IMR-90 (cell line): ENCODE results near the gene ARHGEF12. TPM values are rescaled to one million over a fixed set of nuclear protein-coding genes. Genes with fewer than 3 reads are reported as not detected.

Experiments used
- ATAC-seq: fragments of 200-7000 bp; cut with Tn5 transposase; 2 replicates; pipeline ENCODE4 v1.9.1; 2020; ENCODE audit warnings: low read depth, mild to moderate bottlenecking, moderate library complexity
- BruUV-seq: library from RNA; stranded (reverse); fragments of 400-500 nt; replicated peaks from 2 replicates; lab custom pipeline; 2021; lab: Mats Ljungman, UMichigan
- CTCF ChIA-PET: fragments of 300-600 bp; formaldehyde crosslinking; extraction: SDS; loops from one replicate; lab custom pipeline; 2021; ENCODE audit warnings: antibody characterized with exemption; lab: Yijun Ruan, JAX
- POLR2A ChIA-PET: fragments of 300-600 bp; sonication (Branson Sonifier 250); formaldehyde crosslinking; loops from one replicate; lab custom pipeline; 2022; ENCODE audit warnings: antibody characterized with exemption; ENCODE audit not compliant: unreplicated experiment; lab: Charles Lee
- DNase-seq: peaks from one replicate; pipeline ENCODE4 v3.0.0; 2013
- H2AFZ ChIP-seq: replicated peaks from 2 replicates; pipeline ENCODE3; 2013; ENCODE audit warnings: low read length, mild to moderate bottlenecking; ENCODE audit not compliant: poor library complexity
- H2AK5ac ChIP-seq: 2 replicates; pipeline ENCODE4 v1.6.1; 2013; ENCODE audit warnings: low read depth, low read length, inconsistent platforms
- H2AK9ac ChIP-seq: replicated peaks from 2 replicates; pipeline ENCODE3; 2013; ENCODE audit warnings: mild to moderate bottlenecking, low read depth, low read length, moderate library complexity; ENCODE audit not compliant: poor library complexity
- H2BK120ac ChIP-seq: 2 replicates; pipeline ENCODE4 v1.6.1; 2013; ENCODE audit warnings: low read depth, low read length, inconsistent platforms
- H2BK15ac ChIP-seq: 3 replicates; pipeline ENCODE4 v1.6.1; 2013; ENCODE audit warnings: low read depth, low read length, inconsistent platforms
- H2BK20ac ChIP-seq: 2 replicates; pipeline ENCODE4 v1.6.1; 2013; ENCODE audit warnings: low read depth, mild to moderate bottlenecking, inconsistent platforms, low read length, moderate library complexity
- H2BK5ac ChIP-seq: 2 replicates; pipeline ENCODE4 v1.6.1; 2013; ENCODE audit warnings: mild to moderate bottlenecking, low read depth, low read length, inconsistent platforms; ENCODE audit not compliant: poor library complexity, severe bottlenecking
- H3K14ac ChIP-seq: replicated peaks from 2 replicates; pipeline ENCODE4 v1.6.1; 2013; ENCODE audit warnings: low read depth, low read length, inconsistent platforms
- H3K18ac ChIP-seq: 2 replicates; pipeline ENCODE4 v1.6.1; 2013; ENCODE audit warnings: low read depth, low read length, control low read depth
- H3K23ac ChIP-seq: 2 replicates; pipeline ENCODE4 v1.6.1; 2013; ENCODE audit warnings: low read depth, low read length, inconsistent platforms
- H3K27ac ChIP-seq: 2 replicates; pipeline ENCODE4 v1.5.1; 2013; ENCODE audit warnings: mild to moderate bottlenecking, control low read depth, low read length; ENCODE audit not compliant: insufficient read depth
- H3K27me3 ChIP-seq: 2 replicates; pipeline ENCODE4 v1.6.1; 2013; ENCODE audit warnings: low read length; ENCODE audit not compliant: control insufficient read depth, insufficient read depth
- H3K36me3 ChIP-seq: 2 replicates; pipeline ENCODE4 v1.6.1; 2013; ENCODE audit warnings: low read length, mixed read lengths; ENCODE audit not compliant: control insufficient read depth, insufficient read depth
- H3K4ac ChIP-seq: 2 replicates; pipeline ENCODE4 v1.6.1; 2013; ENCODE audit warnings: low read depth, low read length, inconsistent platforms
- H3K4me1 ChIP-seq: 2 replicates; pipeline ENCODE4 v1.6.1; 2013; ENCODE audit warnings: low read length, mixed read lengths; ENCODE audit not compliant: control insufficient read depth, insufficient read depth
- H3K4me2 ChIP-seq: 2 replicates; pipeline ENCODE4 v1.6.1; 2013; ENCODE audit warnings: low read depth, mild to moderate bottlenecking, control low read depth, low read length, moderate library complexity
- H3K4me3 ChIP-seq: 2 replicates; pipeline ENCODE4 v1.5.1; 2013; ENCODE audit warnings: low read depth, mild to moderate bottlenecking, control low read depth, low read length, moderate library complexity; ENCODE audit not compliant: insufficient read depth
- H3K56ac ChIP-seq: 2 replicates; pipeline ENCODE4 v1.6.1; 2013; ENCODE audit warnings: low read length, inconsistent platforms; ENCODE audit not compliant: insufficient read depth; ENCODE audit errors: extremely low read depth
- H3K79me1 ChIP-seq, 2 experiments: 2 replicates each; pipeline ENCODE4 v1.6.1; 2013; ENCODE audit warnings: low read length in 2 of 2, inconsistent platforms in 1 of 2, low read depth in 1 of 2
- H3K9ac ChIP-seq: 2 replicates; pipeline ENCODE4 v1.6.1; 2013; ENCODE audit warnings: low read depth, low read length, control low read depth
- H3K9me1 ChIP-seq: 2 replicates; pipeline ENCODE4 v1.6.1; 2013; ENCODE audit warnings: low read length, inconsistent platforms; ENCODE audit not compliant: insufficient read depth
- H3K9me3 ChIP-seq: 2 replicates; pipeline ENCODE4 v1.6.1; 2013; ENCODE audit warnings: low read length; ENCODE audit not compliant: control insufficient read depth, insufficient read depth
- H4K20me1 ChIP-seq: 2 replicates; pipeline ENCODE4 v1.6.1; 2013; ENCODE audit warnings: low read length, inconsistent platforms; ENCODE audit not compliant: insufficient read depth
- H4K5ac ChIP-seq: 2 replicates; pipeline ENCODE4 v1.6.1; 2013; ENCODE audit warnings: mild to moderate bottlenecking, low read depth, low read length, control low read depth
- H4K8ac ChIP-seq, 2 experiments: 2 replicates each; pipeline ENCODE4 v1.6.1; 2013; ENCODE audit warnings: low read depth in 2 of 2, low read length in 2 of 2, control low read depth in 1 of 2, inconsistent platforms in 1 of 2
- H4K91ac ChIP-seq: 2 replicates; pipeline ENCODE4 v1.6.1; 2013; ENCODE audit warnings: low read depth, low read length, inconsistent platforms; ENCODE audit not compliant: insufficient read depth
- CEBPB ChIP-seq: IDR thresholded peaks from 2 replicates; pipeline ENCODE4 v1.6.1; 2012; ENCODE audit warnings: low read depth, low read length, improper control_type of control experiment
- CHD1 ChIP-seq: IDR thresholded peaks from 2 replicates; pipeline ENCODE4 v1.6.1; 2012; ENCODE audit warnings: low read depth, low read length, improper control_type of control experiment
- FOS ChIP-seq: fragments of 150-350 bp; IDR thresholded peaks from 2 replicates; pipeline ENCODE4 v1.6.1; 2016; ENCODE audit warnings: low read depth, low read length
- MAFK ChIP-seq: IDR thresholded peaks from 2 replicates; pipeline ENCODE4 v1.6.1; 2012; ENCODE audit warnings: low read depth, low read length, improper control_type of control experiment
- MAZ ChIP-seq: IDR thresholded peaks from 2 replicates; pipeline ENCODE4 v1.6.1; 2012; ENCODE audit warnings: low read depth, mild to moderate bottlenecking, low read length, improper control_type of control experiment, moderate library complexity, borderline replicate concordance
- MXI1 ChIP-seq: IDR thresholded peaks from 2 replicates; pipeline ENCODE4 v1.6.1; 2012; ENCODE audit warnings: low read depth, mild to moderate bottlenecking, low read length, moderate library complexity, borderline replicate concordance
- POLR2A ChIP-seq: IDR thresholded peaks from 2 replicates; pipeline ENCODE4 v1.6.1; 2012; ENCODE audit warnings: mild to moderate bottlenecking, low read depth, low read length
- RAD21 ChIP-seq: IDR thresholded peaks from 2 replicates; pipeline ENCODE4 v1.6.1; 2012; ENCODE audit warnings: low read length, improper control_type of control experiment
- RCOR1 ChIP-seq: IDR thresholded peaks from 2 replicates; pipeline ENCODE4 v1.6.1; 2012; ENCODE audit warnings: mild to moderate bottlenecking, low read length, improper control_type of control experiment; ENCODE audit not compliant: insufficient replicate concordance
- RFX5 ChIP-seq: IDR thresholded peaks from 2 replicates; pipeline ENCODE4 v1.8.0; 2012; ENCODE audit warnings: low read depth, mild to moderate bottlenecking, low read length, moderate library complexity
- SMC3 ChIP-seq: fragments of 150-350 bp; IDR thresholded peaks from 2 replicates; pipeline ENCODE4 v1.6.1; 2016; ENCODE audit warnings: low read depth, mild to moderate bottlenecking, antibody characterized with exemption, low read length, moderate library complexity
- WGBS, 2 experiments: methylation state at CpG; one replicate each; pipeline versions ENCODE4 v1.1.5 to v1.1.7; 2013; ENCODE audit warnings: missing lambda C conversion rate in 2 of 2; ENCODE audit not compliant: insufficient read length in 1 of 2; ENCODE audit errors: extremely low coverage in 2 of 2; 5-methylcytosine and 5-hydroxymethylcytosine counted together
- dilution Hi-C: fragments of 300-500 bp; cut with HindIII; formaldehyde crosslinking; loops from one replicate; pipeline ENCODE4 v1.14.3; 2018; ENCODE audit warnings: low sequenced_read_pairs; ENCODE audit not compliant: unreplicated experiment
- in situ Hi-C: fragments of 300-500 bp; cut with MboI; formaldehyde crosslinking; loops from 3 replicates; pipeline ENCODE4 v1.14.3; 2019; ENCODE audit warnings: low sequenced_read_pairs, inconsistent platforms, mixed read lengths
- intact Hi-C: fragments of 100-400 bp; cut with micrococcal nuclease; formaldehyde crosslinking; loops from 2 replicates; pipeline ENCODE4 v1.10.0; 2022
- polyA plus RNA-seq, 3 experiments: library from polyadenylated mRNA; depleted of rRNA; stranded (reverse); fragments of >200 nt; gene quantifications; 2 replicates each; pipeline ENCODE4 v1.2.3, GENCODE V29; 2012; ENCODE audit warnings: low replicate concordance in 1 of 3
- total RNA-seq: library from RNA; depleted of rRNA; stranded (reverse); fragments of >200 nt; gene quantifications from 2 replicates; pipeline ENCODE4 v1.2.3, GENCODE V29; 2012
- TF ChIP-seq, protein P1 (sequence below): fragments of 150-350 bp; IDR thresholded peaks from 2 replicates; pipeline ENCODE4 v1.6.1; 2017; ENCODE audit warnings: mild to moderate bottlenecking, antibody characterized with exemption, low read length, low read depth
- TF ChIP-seq, protein P2 (sequence below): fragments of 150-350 bp; IDR thresholded peaks from 2 replicates; pipeline ENCODE4 v1.6.1; 2016; ENCODE audit warnings: low read depth, mild to moderate bottlenecking, low read length, moderate library complexity, borderline replicate concordance
- TF ChIP-seq, protein P3 (sequence below): conservative IDR thresholded peaks from 2 replicates; pipeline ENCODE4 v1.5.1; 2012; ENCODE audit warnings: mild to moderate bottlenecking, low read depth, low read length, improper control_type of control experiment

ARHGEF12 gene
- total and polyA plus RNA-seq, 2 of the 4 experiments (the other 2 are of a cell fraction) = 25.5 to 115 TPM

DNA sequence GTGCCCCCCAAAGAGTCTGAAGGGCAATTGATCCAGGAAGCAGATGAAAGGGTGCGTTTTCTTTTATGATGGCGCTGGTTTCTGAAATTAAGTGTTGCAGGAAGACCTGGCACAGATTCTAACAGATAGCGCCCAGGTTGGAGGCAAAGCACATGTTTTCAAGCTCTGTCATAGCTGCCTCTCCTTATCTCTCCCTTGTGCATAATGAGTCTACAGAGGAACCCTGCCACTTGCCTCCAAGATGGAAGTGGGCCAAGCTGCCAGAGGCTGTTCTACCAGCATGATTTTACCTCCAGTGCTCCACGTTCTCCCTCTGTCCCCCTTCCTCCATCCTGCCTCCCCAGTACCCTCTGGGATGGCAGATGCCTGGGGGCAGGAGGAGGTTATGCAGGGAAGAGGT, 41.1 kb upstream of the ARHGEF12 start:
- Histone ChIP-seq H4K20me1 (no peaks in the 10 kb centered on the region), H3K56ac (no peak overlapping the region), H3K4me3 (no peak overlapping the region), H3K18ac (no peak overlapping the region), H3K9ac (no peak overlapping the region), H3K14ac (no peak overlapping the region), H2AFZ (no peak overlapping the region), H2AK5ac (no peak overlapping the region), H3K4me1 (no peaks in the 10 kb centered on the region), H3K4me2 (no peak overlapping the region), H3K27me3 (peaks cover 68% of the 10 kb centered on the region), H2BK5ac (no peak overlapping the region), H3K79me1 (no peaks in the 10 kb centered on the region), H3K9me1 (no peaks in the 10 kb centered on the region), H3K27ac (no peak overlapping the region), H2BK15ac (no peak overlapping the region), H4K8ac (no peak overlapping the region), H3K36me3 (no peaks in the 10 kb centered on the region), H3K4ac (no peak overlapping the region), H2BK120ac (no peak overlapping the region), H4K91ac (no peak overlapping the region), H2BK20ac (no peak overlapping the region), H2AK9ac (no peak overlapping the region), H4K5ac (no peak overlapping the region), H3K9me3 (no peaks in the 10 kb centered on the region), H3K23ac (no peak overlapping the region)
- no peak for ATAC-seq
- no CpG with 5 or more reads among the region's 4 CpGs for WGBS, 2 experiments
- intact Hi-C loops (no loop called here), dilution Hi-C loops (no loop called here), in situ Hi-C loops (loop anchor here (5.0 kb wide), 1 partner anchor 63 kb away; no protein-coding TSS in a partner anchor)
- CTCF ChIA-PET = no interaction called here
- no peak for DNase-seq
- BruUV-seq = no TSS peak
- POLR2A ChIA-PET = no interaction called here
- TF ChIP-seq RFX5 (no peak), SMC3 (no peak), MXI1 (no peak), FOS (no peak), MAFK (no peak), CEBPB (no peak), RAD21 (no peak), MAZ (no peak), RCOR1 (no peak), CHD1 (no peak), POLR2A (no peak)
- TF ChIP-seq, protein P1, sequence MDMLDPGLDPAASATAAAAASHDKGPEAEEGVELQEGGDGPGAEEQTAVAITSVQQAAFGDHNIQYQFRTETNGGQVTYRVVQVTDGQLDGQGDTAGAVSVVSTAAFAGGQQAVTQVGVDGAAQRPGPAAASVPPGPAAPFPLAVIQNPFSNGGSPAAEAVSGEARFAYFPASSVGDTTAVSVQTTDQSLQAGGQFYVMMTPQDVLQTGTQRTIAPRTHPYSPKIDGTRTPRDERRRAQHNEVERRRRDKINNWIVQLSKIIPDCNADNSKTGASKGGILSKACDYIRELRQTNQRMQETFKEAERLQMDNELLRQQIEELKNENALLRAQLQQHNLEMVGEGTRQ = no peak
- TF ChIP-seq, protein P2, sequence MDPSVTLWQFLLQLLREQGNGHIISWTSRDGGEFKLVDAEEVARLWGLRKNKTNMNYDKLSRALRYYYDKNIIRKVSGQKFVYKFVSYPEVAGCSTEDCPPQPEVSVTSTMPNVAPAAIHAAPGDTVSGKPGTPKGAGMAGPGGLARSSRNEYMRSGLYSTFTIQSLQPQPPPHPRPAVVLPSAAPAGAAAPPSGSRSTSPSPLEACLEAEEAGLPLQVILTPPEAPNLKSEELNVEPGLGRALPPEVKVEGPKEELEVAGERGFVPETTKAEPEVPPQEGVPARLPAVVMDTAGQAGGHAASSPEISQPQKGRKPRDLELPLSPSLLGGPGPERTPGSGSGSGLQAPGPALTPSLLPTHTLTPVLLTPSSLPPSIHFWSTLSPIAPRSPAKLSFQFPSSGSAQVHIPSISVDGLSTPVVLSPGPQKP = no peak
- TF ChIP-seq, protein P3, sequence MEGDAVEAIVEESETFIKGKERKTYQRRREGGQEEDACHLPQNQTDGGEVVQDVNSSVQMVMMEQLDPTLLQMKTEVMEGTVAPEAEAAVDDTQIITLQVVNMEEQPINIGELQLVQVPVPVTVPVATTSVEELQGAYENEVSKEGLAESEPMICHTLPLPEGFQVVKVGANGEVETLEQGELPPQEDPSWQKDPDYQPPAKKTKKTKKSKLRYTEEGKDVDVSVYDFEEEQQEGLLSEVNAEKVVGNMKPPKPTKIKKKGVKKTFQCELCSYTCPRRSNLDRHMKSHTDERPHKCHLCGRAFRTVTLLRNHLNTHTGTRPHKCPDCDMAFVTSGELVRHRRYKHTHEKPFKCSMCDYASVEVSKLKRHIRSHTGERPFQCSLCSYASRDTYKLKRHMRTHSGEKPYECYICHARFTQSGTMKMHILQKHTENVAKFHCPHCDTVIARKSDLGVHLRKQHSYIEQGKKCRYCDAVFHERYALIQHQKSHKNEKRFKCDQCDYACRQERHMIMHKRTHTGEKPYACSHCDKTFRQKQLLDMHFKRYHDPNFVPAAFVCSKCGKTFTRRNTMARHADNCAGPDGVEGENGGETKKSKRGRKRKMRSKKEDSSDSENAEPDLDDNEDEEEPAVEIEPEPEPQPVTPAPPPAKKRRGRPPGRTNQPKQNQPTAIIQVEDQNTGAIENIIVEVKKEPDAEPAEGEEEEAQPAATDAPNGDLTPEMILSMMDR = no peak
